Measurements from ENCODE around the gene MAT2A.

MAT2A gene

DNA sequence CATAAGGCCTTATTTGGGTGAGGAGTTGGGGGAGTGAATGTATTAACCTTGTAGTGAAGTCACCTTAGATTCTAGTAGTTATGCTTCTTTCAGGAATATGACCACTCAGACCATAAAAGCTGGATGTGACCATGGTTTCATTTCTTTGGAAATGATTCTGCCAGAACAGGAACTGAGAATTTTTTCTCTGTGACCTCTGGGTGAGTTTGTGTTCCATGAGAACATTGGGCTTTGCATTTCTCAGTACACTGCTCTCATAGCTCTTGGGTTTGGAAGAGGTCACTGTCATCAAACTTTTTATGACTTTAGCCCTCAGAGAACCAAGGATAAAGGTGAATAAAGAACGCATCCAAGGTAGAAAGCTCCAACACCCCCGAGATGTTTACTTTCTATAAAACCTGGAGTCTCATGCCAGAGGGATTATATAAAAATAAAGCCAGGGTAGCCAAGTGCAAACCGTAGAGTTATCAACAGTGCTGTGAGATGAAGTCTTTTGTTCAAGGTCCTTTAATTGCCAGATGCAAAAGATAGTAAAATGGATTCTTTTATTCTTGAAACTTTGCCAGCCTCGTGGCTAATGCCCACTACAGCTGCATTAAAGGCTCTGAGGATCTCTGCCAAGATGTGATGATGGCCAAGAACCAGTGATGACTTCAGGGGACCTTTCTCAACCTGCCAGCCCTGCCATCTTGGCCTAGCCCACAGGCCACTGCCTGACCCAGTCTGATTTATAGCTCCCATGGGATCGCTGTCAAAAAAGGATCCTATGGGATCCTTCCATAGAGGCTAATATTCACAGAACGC lies 27.8 kb upstream of the MAT2A start:
- Mint-ChIP-seq H3K4me1 (ENCODE audit: low read depth) (no peaks in the 10 kb centered on the region), H3K27me3 (ENCODE audit: low read depth) (no peaks in the 10 kb centered on the region), H3K36me3 (ENCODE audit: low read depth) (no peaks in the 10 kb centered on the region), H3K9me3 (no peaks in the 10 kb centered on the region), H3K4me3 (no peak overlapping the region), H3K27ac (no peak overlapping the region)
- no peak for DNase-seq (ENCODE audit: low spot score)

DNA sequence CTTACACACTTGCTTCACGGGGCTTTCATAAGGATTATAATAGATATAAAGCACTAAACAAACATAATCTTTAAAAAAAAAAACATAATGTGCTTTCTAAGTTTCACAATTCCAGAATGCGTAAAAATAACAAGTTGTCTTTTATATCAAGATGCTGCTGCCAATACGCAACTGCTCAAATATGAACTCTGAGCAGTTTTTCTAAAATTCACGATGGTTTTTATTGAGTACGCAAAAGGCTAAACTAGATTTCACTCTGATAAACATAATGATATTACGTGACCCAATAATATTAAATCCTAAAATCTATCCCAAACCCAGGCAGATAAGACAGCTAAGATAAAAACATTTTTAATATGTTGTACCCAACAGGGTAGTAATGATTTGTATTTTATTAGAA lies 24.6 kb upstream of the MAT2A start:
- no peaks in the 10 kb centered on the region for H3K36me3 Mint-ChIP-seq (ENCODE audit: low read depth)

DNA sequence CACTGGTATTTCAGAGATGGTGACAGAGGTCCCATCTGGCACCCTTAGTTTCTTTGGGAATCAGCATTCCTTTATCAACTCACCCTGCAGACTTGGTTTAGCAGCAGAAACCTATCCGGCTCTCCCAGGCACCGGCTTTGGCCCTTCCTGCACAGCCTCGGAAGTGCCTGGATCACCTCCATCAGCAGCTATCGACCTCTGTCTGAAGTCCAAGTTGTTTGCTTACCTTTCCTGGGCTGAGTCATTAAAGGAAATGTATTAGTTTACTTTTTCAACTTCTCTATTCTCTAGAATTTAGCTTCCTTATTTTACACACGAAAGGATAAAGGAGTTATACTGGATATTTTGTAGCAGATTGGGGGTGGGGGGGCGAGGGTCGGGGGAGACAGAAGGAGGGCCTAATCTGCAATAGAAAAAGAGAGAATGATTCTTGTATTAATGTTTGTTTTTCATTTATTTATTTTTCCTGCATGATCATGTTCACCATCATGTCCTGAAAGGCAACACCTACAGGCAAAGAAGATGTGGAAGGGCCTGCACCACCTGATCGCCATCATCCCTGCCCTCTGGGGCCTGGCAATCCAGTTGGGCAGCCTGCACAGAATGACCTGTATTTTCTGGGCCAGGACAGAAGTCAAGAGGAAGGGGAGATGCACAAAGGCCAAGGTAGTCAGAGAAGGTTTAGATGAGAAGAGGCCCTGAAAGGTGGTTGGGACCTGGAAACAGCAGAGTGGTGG lies 22.1 kb upstream of the MAT2A start:
- no peaks in the 10 kb centered on the region for H3K4me1 Mint-ChIP-seq (ENCODE audit: low read depth)
- H3K27ac Mint-ChIP-seq, result no peak overlapping the region
- H3K9me3 Mint-ChIP-seq, result no peaks in the 10 kb centered on the region

More for the DNA sequence above, 24.6 kb upstream of the MAT2A start:
- Mint-ChIP-seq H3K4me1 (ENCODE audit: low read depth) (no peaks in the 10 kb centered on the region), H3K4me3 (no peak overlapping the region), H3K27ac (no peak overlapping the region), H3K27me3 (ENCODE audit: low read depth) (no peaks in the 10 kb centered on the region), H3K9me3 (no peaks in the 10 kb centered on the region)
- DNase-seq (ENCODE audit: low spot score), result no peak

DNA sequence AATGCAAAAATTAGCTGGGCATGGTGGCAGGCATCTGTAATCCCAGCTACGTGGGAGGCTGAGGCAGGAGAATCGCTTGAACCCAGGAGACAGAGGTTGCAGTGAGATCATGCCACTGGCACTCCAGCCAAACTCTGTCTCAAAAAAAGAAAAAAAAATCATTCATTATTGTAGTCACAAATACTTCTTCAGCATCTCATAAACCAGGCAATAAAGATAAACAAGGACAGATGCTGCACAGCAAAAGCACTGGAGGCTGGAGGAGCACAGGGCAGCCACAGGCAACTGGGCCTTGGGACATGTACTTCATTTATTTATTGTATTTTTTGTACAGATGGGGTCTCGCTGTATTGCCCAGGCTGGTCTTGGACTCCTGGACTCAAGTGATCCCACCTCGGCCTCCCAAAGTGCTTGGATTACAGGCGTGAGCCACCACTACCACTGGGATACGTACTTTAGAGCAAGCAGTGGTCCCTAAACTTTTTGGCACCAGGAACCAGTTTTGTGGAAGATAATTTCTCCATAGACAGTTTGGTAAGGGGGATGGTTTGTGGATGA lies 16.8 kb upstream of the MAT2A start:
- H3K36me3 Mint-ChIP-seq (ENCODE audit: low read depth), result no peaks in the 10 kb centered on the region

More for the DNA sequence above, 22.1 kb upstream of the MAT2A start:
- DNase-seq (ENCODE audit: low spot score), result no peak
- Mint-ChIP-seq H3K4me3 (no peak overlapping the region), H3K36me3 (ENCODE audit: low read depth) (no peaks in the 10 kb centered on the region), H3K27me3 (ENCODE audit: low read depth) (no peaks in the 10 kb centered on the region)

DNA sequence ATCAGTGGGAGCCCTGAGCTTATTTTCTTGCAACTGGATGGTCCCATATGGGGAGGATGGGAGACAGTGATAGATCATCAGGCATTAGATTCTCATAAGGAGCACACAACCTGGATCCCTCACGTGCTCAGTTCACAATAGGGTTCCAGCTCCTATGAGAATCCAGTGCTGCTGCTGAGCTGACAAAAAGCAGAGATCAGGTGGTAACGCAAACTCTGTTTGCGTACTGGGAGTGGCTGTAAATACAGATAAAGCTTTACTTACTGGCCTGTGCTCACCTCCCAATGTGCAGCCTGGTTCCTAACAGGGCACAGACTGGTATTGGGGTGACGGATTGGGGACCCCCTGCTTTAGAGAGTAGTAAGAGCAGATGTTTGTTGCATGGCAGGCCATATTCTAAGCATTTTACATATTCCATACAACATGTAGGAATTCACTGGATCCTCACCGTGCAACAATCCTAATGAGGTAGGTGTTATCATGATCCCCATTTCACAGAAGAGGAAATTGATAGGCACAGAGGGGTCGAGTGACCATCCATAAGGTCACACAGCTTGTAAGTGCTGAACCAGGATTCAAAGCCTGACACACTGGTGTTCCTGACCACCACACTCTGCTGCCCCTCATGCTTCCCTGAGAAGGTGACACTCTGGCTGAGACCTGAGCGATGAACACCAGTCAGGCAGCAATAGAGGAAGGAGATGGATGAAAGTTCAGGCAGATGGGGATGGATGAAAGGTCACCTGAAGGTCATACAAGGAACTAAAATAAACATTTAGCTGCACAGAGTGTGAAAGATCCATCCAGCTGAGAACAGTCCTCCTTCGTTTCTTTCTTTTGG lies 15.7 kb upstream of the MAT2A start:
- H3K27me3 Mint-ChIP-seq (ENCODE audit: low read depth), result peaks cover 14% of the 10 kb centered on the region
- H3K36me3 Mint-ChIP-seq (ENCODE audit: low read depth), result no peaks in the 10 kb centered on the region
- no peak for DNase-seq (ENCODE audit: low spot score)
- peaks cover 9% of the 10 kb centered on the region for H3K4me1 Mint-ChIP-seq (ENCODE audit: low read depth)
- H3K27ac Mint-ChIP-seq, result no peak overlapping the region
- no peaks in the 10 kb centered on the region for H3K9me3 Mint-ChIP-seq
- H3K4me3 Mint-ChIP-seq, result no peak overlapping the region

More for the DNA sequence above, 16.8 kb upstream of the MAT2A start:
- H3K27ac Mint-ChIP-seq, result no peak overlapping the region
- peaks cover 9% of the 10 kb centered on the region for H3K4me1 Mint-ChIP-seq (ENCODE audit: low read depth)
- H3K9me3 Mint-ChIP-seq, result no peaks in the 10 kb centered on the region
- H3K27me3 Mint-ChIP-seq (ENCODE audit: low read depth), result peaks cover 5% of the 10 kb centered on the region
- no peak for DNase-seq (ENCODE audit: low spot score)
- H3K4me3 Mint-ChIP-seq, result no peak overlapping the region

DNA sequence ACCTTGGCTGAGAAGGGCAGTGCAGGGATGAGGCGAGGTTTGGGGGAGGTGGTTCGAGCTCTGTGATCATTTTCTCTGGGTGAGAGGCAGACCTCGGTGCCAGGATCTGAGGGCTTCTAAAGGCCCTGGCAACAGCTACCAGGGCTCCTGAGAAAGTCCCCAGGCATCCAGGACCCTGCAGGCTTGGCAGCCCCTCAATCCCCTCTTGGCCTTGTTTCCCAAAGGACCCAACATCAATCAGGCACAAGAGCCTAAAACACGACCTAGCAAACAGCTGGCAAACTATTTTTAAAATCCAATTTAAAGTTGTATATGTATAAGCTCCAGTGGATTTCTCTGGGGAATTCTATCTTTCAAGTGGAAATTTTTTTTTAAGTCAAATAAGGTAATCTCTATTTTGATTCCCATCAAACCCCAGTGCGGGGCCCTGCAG lies 15.0 kb upstream of the MAT2A start:
- Mint-ChIP-seq H3K27me3 (ENCODE audit: low read depth) (peaks cover 15% of the 10 kb centered on the region), H3K27ac (no peak overlapping the region), H3K4me1 (ENCODE audit: low read depth) (peaks cover 9% of the 10 kb centered on the region), H3K4me3 (no peak overlapping the region), H3K9me3 (no peaks in the 10 kb centered on the region), H3K36me3 (ENCODE audit: low read depth) (no peaks in the 10 kb centered on the region)
- DNase-seq (ENCODE audit: low spot score), result no peak

DNA sequence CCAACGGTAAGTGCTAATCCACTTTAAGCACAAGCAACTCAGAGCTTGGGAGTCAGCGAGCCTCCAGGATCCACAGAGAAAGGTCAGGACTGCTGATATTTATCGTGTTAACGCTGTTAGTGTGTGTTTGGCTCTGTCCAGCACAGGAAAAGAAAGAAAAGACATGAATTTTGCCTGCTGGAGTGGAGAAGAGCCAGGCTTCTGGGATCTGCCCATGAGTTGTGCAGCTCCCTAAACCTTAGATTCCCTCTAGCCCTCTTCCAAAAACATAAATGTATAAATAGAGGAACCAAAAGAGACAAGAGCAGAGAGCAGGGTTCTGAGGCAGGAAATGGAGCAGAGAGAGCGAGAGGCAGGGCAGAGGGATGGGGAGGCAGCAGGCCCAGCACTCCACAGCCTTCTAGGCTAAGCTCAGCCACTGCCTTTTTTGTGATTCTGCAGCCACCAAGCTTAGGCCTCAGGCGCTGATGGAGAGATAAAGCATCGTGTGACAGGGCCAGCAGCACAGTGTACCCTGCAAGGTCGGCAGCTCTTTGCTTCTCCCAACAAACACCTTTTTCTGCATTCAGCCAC lies 14.5 kb upstream of the MAT2A start:
- H3K36me3 Mint-ChIP-seq (ENCODE audit: low read depth), result no peaks in the 10 kb centered on the region
- no peaks in the 10 kb centered on the region for H3K9me3 Mint-ChIP-seq
- no peak for DNase-seq (ENCODE audit: low spot score)
- peaks cover 9% of the 10 kb centered on the region for H3K4me1 Mint-ChIP-seq (ENCODE audit: low read depth)
- peaks cover 20% of the 10 kb centered on the region for H3K27me3 Mint-ChIP-seq (ENCODE audit: low read depth)
- no peak overlapping the region for H3K27ac Mint-ChIP-seq
- no peak overlapping the region for H3K4me3 Mint-ChIP-seq

DNA sequence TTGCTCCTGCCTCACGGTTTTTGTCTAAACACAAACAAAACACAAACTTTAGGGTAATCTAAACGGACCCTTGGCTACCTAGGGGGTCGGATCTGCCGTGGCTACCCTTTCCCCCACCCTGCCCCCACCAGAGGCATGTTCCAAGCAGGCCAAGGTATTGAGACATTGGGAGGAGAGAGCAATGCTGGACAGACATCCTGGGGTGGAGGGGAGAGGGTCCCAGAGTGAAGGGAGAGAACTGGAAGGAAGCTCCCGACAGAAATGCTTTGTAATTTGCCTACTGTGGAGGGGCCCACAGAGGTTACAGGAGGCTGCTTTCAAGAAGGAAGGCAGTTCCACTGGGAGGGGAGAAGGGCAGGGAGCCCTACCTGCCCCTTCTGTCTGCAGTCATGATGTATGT lies 13.9 kb upstream of the MAT2A start:
- Mint-ChIP-seq H3K4me3 (no peak overlapping the region), H3K27ac (no peak overlapping the region), H3K27me3 (ENCODE audit: low read depth) (peaks cover 24% of the 10 kb centered on the region), H3K4me1 (ENCODE audit: low read depth) (peaks cover 9% of the 10 kb centered on the region), H3K36me3 (ENCODE audit: low read depth) (no peaks in the 10 kb centered on the region), H3K9me3 (no peaks in the 10 kb centered on the region)
- no peak for DNase-seq (ENCODE audit: low spot score)

DNA sequence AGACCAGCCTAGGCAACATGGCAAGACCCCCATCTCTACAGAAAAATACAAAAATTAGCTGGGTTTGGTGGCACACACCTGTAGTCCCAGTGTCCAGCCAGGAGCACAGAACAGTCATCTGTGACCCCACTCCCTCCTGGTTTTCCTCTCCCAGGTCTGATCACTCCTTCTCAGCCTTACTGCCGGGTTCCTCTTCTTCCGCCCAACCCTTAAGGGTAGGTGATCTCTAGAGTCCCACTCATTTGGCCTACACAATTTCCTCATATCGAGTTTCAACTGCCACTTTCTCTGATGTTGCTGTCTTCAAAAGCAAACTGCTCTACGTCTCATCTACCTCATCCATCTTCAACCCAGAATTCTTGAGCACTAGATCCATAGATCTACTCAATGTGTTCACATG lies 13.4 kb upstream of the MAT2A start:
- H3K27ac Mint-ChIP-seq, result no peak overlapping the region
- H3K27me3 Mint-ChIP-seq (ENCODE audit: low read depth), result peaks cover 27% of the 10 kb centered on the region
- peaks cover 9% of the 10 kb centered on the region for H3K4me1 Mint-ChIP-seq (ENCODE audit: low read depth)
- no peaks in the 10 kb centered on the region for H3K9me3 Mint-ChIP-seq
- no peak for DNase-seq (ENCODE audit: low spot score)
- H3K36me3 Mint-ChIP-seq (ENCODE audit: low read depth), result no peaks in the 10 kb centered on the region
- H3K4me3 Mint-ChIP-seq, result no peak overlapping the region

DNA sequence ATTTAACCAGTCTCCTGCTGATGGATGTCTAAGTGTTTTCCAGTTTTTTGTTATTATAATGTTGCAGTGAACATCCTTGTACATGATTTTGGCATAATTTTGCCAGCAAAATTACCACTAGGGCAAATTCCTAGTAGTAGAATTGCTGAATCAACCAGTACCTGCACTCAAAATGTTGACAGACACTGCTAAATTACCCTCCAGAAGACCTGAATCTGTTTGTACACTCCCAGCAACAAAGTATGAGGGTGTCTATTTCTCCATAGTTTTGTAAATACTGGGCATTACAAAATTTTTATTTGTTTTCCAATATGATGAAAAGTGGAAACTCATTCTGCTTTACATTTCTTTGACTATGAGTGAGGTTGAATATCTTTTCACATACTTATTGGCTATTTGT lies 11.2 kb upstream of the MAT2A start:
- Mint-ChIP-seq H3K4me1 (ENCODE audit: low read depth) (peaks cover 9% of the 10 kb centered on the region), H3K4me3 (no peak overlapping the region), H3K36me3 (ENCODE audit: low read depth) (no peaks in the 10 kb centered on the region), H3K27me3 (ENCODE audit: low read depth) (peaks cover 29% of the 10 kb centered on the region), H3K27ac (no peak overlapping the region), H3K9me3 (no peaks in the 10 kb centered on the region)
- DNase-seq (ENCODE audit: low spot score), result no peak

DNA sequence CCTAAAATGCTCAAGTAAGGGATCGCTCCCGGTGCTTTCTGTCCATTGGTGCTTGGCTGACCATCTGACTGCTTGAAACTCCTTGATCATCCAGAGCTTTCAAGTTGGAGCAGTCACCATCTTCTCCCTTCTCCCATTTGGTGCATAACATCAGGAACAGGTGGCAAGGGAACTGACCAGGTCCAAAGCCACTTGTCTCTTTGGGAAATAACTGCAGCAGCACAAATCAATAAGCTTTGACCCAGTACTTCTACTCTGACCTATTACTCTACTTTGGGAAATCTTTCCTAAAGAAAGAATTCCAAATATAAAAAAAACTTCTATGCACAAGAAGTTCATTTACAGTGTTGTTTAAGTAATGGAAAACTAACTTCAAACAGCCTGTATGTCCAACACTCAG lies 10.6 kb upstream of the MAT2A start:
- Mint-ChIP-seq H3K27ac (no peak overlapping the region), H3K4me1 (ENCODE audit: low read depth) (peaks cover 9% of the 10 kb centered on the region), H3K27me3 (ENCODE audit: low read depth) (peaks cover 29% of the 10 kb centered on the region), H3K9me3 (no peaks in the 10 kb centered on the region), H3K4me3 (no peak overlapping the region), H3K36me3 (ENCODE audit: low read depth) (no peaks in the 10 kb centered on the region)
- no peak for DNase-seq (ENCODE audit: low spot score)

DNA sequence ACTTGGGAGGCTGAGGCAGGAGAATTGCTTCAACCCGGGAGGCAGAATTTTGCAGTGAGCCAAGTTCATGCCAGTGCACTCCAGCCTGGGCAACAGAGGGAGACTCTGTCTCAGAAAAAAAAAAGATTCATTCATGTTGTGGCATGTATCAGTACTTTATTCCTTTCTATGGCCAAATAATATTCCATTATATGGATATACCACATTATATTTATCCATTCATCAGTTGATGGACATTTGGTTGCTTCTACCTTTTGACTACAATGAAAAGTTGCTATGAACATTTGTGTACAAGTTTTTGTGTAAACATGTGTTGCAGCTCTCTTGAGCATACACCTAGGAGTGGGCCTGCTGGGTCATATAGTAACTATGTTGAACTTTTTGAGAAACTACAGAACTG lies 9.2 kb upstream of the MAT2A start:
- no peak overlapping the region for H3K4me3 Mint-ChIP-seq
- no peaks in the 10 kb centered on the region for H3K9me3 Mint-ChIP-seq
- H3K4me1 Mint-ChIP-seq (ENCODE audit: low read depth), result peaks cover 2% of the 10 kb centered on the region
- no peaks in the 10 kb centered on the region for H3K36me3 Mint-ChIP-seq (ENCODE audit: low read depth)
- DNase-seq (ENCODE audit: low spot score), result no peak
- H3K27me3 Mint-ChIP-seq (ENCODE audit: low read depth), result peaks cover 29% of the 10 kb centered on the region
- no peak overlapping the region for H3K27ac Mint-ChIP-seq

DNA sequence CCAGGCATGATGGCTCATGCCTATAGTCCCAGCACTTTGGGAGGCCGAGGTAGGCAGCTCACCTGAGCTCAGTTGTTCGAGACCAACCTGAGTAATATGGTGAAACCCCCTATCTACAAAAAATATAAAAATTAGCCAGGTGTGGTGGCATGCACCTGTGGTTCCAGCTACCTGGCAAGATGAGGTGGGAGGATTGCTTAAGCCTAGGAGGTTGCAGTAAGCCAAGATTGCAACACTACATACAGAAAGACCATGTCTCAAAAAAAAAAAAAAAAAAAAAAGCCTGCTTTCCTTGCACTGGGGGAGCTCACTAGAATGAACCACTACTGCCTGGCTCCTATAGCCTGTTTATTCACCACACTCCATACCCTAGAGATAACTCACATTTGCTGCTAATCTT lies 7.4 kb upstream of the MAT2A start:
- no peaks in the 10 kb centered on the region for H3K9me3 Mint-ChIP-seq
- H3K27me3 Mint-ChIP-seq (ENCODE audit: low read depth), result peaks cover 28% of the 10 kb centered on the region
- DNase-seq (ENCODE audit: low spot score), result no peak
- no peak overlapping the region for H3K4me3 Mint-ChIP-seq
- H3K36me3 Mint-ChIP-seq (ENCODE audit: low read depth), result peaks cover 3% of the 10 kb centered on the region
- H3K27ac Mint-ChIP-seq, result no peak overlapping the region
- H3K4me1 Mint-ChIP-seq (ENCODE audit: low read depth), result peaks cover 5% of the 10 kb centered on the region
